MG63 (cell line): Measurements from ENCODE around the gene CRTAC1. TPM values are rescaled to one million over a fixed set of nuclear protein-coding genes. Genes with fewer than 3 reads are reported as not detected.
A peak's percentile ranks its signal among the peaks of the same experiment; 100 is the strongest.

Experiments used
- DNase-seq: peaks from one replicate; pipeline ENCODE4 v3.0.0-alpha.2; 2020
- H3K27me3 ChIP-seq: fragments of 250-450 bp; sonication (Bioruptor Pico); 2 replicates; pipeline ENCODE4 v1.5.1; 2020; ENCODE audit warnings: mild to moderate bottlenecking, moderate library complexity
- H3K36me3 ChIP-seq: fragments of 250-450 bp; sonication (Bioruptor Pico); 2 replicates; pipeline ENCODE4 v1.5.1; 2020; ENCODE audit warnings: mild to moderate bottlenecking, moderate library complexity
- H3K4me3 ChIP-seq: fragments of 250-450 bp; sonication (Bioruptor Pico); 2 replicates; pipeline ENCODE4 v1.5.1; 2020; ENCODE audit warnings: mild to moderate bottlenecking, moderate library complexity
- H3K9me3 ChIP-seq: fragments of 250-450 bp; sonication (Bioruptor Pico); 2 replicates; pipeline ENCODE4 v1.5.1; 2020; ENCODE audit warnings: mild to moderate bottlenecking, moderate library complexity
- total RNA-seq: library from RNA; depleted of rRNA; stranded (reverse); fragments of >200 nt; shearing (Covaris generic); gene quantifications from 2 replicates; pipeline ENCODE4 v1.2.3, GENCODE V29; 2014; ENCODE audit warnings: low replicate concordance

CRTAC1 gene
- total RNA-seq, 1 experiment from 2014 or later: not detected

DNA sequence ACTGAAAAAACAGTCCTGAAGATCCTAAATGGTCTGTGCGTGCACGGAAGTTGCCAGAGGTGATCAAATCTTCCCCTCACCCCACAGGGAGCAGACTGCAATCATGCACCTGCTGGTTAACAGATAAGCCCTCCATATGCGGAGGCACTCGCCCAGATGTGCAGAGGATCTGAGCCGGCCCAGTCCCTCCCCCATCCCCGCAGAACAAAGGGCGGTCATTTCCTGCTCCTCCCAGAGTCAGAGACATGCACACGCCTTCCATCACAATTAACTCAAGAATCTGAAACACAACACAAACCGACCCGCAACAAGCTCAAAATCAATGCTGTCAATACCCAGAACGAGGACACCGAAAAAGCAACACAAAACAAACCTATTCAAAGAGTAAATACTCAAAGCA is 24.2 kb downstream of the CRTAC1 start:
- peaks cover 8% of the 10 kb centered on the region for H3K27me3 ChIP-seq

DNA sequence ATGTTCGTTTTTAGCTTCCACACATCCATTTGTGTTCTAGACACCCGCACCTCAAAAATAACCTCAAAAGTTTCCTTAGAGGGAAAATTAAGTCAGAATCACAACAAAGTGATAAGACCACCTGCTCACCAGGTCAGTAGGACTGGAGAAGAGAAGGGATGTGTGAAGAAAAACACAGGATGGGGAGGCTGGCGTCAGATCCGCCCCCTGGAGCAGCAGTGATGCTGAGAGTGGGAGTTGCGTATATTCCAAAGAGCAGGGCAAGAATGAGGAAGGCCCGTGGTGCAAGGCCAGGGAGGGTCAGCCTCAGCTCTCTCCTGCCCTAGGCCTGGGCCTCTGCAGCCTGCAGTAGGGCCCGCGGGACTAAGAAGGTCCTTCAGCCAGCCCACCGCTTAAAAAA is 28.7 kb downstream of the CRTAC1 start:
- Histone ChIP-seq H3K9me3 (no peaks in the 10 kb centered on the region), H3K27me3 (peaks cover 3% of the 10 kb centered on the region), H3K36me3 (no peaks in the 10 kb centered on the region)

More for the DNA sequence above, 24.2 kb downstream of the CRTAC1 start:
- Histone ChIP-seq H3K4me3 (no peak overlapping the region), H3K36me3 (no peaks in the 10 kb centered on the region), H3K9me3 (no peaks in the 10 kb centered on the region)
- no peak for DNase-seq

DNA sequence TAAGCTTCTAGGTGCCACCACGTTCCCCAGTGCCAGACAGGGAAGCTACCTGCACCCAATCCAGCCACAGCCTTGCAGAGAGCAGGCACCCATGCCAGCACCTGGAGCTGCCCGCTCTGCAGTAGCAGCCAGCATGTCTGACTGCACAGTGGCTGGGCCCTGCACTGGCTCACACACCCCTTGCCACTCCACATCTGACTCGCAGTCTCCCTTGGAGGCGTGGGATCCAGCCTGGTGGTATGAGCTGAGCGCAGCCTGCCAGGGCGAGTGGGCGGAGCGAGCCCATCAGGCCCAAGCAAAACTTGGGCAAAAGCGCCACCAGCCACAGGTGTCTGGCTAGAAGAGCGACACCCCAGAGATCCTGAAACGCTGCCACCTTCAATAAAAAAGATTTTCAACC is 30.1 kb downstream of the CRTAC1 start:
- no peak for DNase-seq
- Histone ChIP-seq H3K27me3 (no peaks in the 10 kb centered on the region), H3K4me3 (no peak overlapping the region), H3K36me3 (no peaks in the 10 kb centered on the region), H3K9me3 (no peaks in the 10 kb centered on the region)

More for the DNA sequence above, 28.7 kb downstream of the CRTAC1 start:
- DNase-seq: no peak
- H3K4me3 ChIP-seq: no peak overlapping the region

DNA sequence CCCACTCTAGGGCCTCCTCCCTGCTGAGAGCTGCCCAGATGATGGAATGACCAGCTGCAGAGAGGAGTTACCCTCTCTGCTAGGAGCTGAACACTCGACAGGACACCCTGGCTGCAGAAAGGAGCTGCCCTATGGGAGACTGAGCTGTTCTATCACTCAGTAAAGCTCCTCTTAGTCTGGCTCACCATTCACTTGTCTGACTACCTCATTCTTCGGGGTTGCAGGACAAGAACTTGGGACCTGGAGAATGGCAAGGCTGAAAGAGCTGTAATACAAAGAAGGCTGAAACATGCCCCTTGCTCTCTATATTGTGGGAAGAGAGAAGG is 30.5 kb downstream of the CRTAC1 start:
- no peaks in the 10 kb centered on the region for H3K36me3 ChIP-seq
- DNase-seq: no peak
- H3K9me3 ChIP-seq: no peaks in the 10 kb centered on the region
- no peak overlapping the region for H3K4me3 ChIP-seq
- no peaks in the 10 kb centered on the region for H3K27me3 ChIP-seq

- Histone ChIP-seq H3K9me3 (no peaks in the 10 kb centered on the region), H3K27me3 (no peaks in the 10 kb centered on the region), H3K4me3 (no peak overlapping the region), H3K36me3 (no peaks in the 10 kb centered on the region)
- no peak for DNase-seq
Measured at GRCh38 chr10:97999066-97999922, 31.1 kb downstream of the CRTAC1 start.

GRCh38 chr10:97991871-97992270 is 38.5 kb downstream of the CRTAC1 start:
- Histone ChIP-seq H3K36me3 (no peaks in the 10 kb centered on the region), H3K4me3 (no peak overlapping the region), H3K9me3 (no peaks in the 10 kb centered on the region), H3K27me3 (no peaks in the 10 kb centered on the region)
- DNase-seq: peak; percentile 5

DNA sequence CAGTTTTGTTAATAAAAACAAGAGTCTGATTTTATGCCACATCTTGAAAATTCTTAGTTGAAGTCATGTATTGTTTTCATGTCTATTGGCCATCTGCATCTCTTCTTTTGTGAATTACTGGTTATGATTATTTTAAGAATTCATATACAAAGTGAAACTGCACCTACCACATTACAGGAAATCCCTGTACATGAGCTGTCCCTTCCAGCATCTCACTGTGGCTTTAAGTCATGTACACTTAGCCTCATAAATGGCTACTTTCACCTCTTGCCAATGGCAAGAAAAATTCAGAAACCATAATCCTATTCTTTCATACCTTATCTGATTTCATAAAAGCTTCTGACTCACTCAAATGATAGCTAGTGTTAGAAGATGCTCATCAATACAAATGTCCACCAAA is 48.6 kb downstream of the CRTAC1 start:
- H3K4me3 ChIP-seq: no peak overlapping the region
- H3K27me3 ChIP-seq: peaks cover 28% of the 10 kb centered on the region
- H3K36me3 ChIP-seq: no peaks in the 10 kb centered on the region
- DNase-seq: no peak
- H3K9me3 ChIP-seq: no peaks in the 10 kb centered on the region

GRCh38 chr10:97977673-97978072 is 52.7 kb downstream of the CRTAC1 start:
- Histone ChIP-seq H3K27me3 (peaks cover 35% of the 10 kb centered on the region), H3K9me3 (no peaks in the 10 kb centered on the region), H3K4me3 (no peak overlapping the region), H3K36me3 (no peaks in the 10 kb centered on the region)
- DNase-seq: no peak

DNA sequence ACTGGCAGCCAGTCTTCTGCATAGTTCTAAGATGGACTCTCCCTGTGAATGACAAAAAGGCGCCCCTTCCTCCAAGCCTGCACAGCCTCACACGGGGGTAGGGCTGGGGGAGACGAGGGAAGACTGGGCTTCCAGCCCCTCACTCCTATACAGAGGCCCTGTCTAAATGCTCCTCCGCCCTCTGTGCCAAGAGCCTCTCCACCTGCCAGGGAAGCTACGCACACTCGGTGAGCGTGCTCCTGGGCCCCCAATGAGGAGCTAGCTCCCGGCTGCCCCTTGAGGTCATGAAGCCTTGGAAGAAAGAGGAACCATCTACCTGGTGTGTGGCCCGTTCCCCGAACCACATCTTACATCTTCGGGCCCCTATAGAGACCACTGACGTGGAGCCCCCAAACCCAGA is 54.8 kb downstream of the CRTAC1 start:
- Histone ChIP-seq H3K27me3 (peaks cover 32% of the 10 kb centered on the region), H3K4me3 (no peak overlapping the region), H3K9me3 (no peaks in the 10 kb centered on the region), H3K36me3 (no peaks in the 10 kb centered on the region)
- no peak for DNase-seq

DNA sequence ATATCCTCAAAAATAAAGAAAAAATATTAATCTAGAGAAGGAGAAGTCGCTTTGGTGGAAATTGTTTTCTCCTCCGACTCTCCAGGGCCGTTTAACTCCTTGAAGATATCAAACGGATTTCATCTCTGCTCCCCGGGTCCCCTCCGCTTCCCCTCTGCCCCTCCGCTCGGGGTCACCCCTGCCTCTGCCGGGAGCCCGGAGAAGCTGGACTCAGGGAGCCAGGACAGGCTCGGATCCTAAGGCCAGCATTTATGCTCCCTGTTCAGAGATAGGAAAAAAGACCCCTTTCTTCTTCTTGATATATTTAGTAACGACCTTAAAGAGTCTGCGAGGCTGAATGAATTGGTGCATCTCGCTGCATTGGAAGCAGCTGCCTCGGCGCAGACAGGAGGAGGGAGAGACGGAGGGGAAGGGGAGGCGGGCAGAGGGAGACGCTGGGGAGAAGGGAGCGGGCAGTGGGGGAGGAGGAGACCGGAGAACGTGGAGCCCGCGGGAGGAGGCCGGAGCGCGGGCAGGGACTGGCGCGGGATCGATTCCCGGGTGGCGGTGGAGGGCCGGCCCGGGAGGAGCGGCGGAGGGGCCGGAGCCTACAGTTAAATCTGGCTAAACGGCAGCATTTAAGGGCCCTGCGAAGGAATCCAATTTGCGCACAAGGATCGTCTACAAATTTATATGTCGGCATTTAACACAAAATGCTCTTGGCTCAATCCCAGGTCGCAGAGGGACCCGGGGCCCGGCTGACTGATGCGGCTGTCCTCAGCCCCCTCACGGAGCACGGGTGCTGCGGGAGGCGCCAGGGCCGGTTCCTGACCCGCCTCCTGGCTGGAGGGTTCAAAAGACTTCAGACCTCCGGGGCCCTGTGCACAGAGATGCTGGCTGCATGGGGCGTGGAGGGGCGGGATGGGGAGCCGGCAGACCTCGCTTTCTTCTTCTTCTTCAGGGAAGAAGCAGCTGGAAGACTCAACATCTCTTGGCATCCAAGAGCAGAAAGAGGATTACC is 55.6 kb downstream of the CRTAC1 start:
- Histone ChIP-seq H3K4me3 (no peak overlapping the region), H3K36me3 (no peaks in the 10 kb centered on the region), H3K27me3 (peaks cover 28% of the 10 kb centered on the region), H3K9me3 (no peaks in the 10 kb centered on the region)
- DNase-seq: no peak

GRCh38 chr10:97974100-97974499 is 56.3 kb downstream of the CRTAC1 start:
- no peaks in the 10 kb centered on the region for H3K9me3 ChIP-seq
- H3K4me3 ChIP-seq: no peak overlapping the region
- H3K27me3 ChIP-seq: peaks cover 31% of the 10 kb centered on the region
- no peak for DNase-seq
- H3K36me3 ChIP-seq: no peaks in the 10 kb centered on the region

DNA sequence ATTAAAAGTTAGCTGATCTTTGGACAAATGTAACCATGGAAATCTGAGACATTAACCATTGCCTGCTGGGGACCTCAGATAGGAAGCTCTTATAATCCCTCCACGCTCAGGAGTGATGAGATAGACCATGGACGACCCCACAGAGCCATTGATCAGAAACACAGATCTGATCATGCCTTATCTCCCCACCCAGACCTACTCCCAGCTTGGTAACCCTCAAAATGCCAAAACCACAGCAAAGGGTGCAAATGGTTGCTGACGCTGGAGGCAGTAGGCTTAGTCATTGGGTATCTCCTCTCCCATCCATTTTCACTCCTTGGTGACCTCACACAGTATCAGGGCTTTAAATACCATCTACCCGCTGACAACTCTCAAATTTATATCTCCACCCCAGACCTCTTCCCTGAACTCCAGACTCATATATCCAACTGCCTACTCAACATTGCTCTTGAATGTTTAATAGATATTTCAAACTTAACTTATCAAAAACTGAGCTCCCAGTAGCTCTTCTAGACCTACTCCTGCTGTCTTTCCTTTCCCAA is 60.8 kb downstream of the CRTAC1 start:
- Histone ChIP-seq H3K9me3 (no peaks in the 10 kb centered on the region), H3K36me3 (no peaks in the 10 kb centered on the region), H3K27me3 (peaks cover 32% of the 10 kb centered on the region), H3K4me3 (no peak overlapping the region)
- no peak for DNase-seq

DNA sequence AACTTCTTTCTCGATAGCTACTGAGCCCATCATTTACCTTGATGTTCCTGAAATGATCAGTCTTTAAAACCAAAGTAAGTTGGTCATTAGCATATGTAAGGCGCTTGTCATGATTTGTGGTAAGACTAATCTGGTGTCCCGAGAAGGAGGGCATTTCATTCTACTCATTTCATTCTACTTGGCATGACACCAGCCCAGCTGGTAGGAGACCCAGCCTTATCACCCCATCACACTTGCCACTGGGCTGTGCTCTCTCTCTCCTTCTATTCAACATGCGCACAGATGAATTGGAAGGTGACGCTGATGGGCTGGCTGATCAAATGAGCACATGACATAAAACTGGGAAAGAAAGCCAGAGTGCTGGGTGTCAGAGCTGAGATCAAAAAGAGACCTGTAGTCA is 65.7 kb downstream of the CRTAC1 start:
- DNase-seq: no peak
- no peaks in the 10 kb centered on the region for H3K36me3 ChIP-seq
- H3K9me3 ChIP-seq: no peaks in the 10 kb centered on the region
- H3K4me3 ChIP-seq: no peak overlapping the region
- H3K27me3 ChIP-seq: peaks cover 32% of the 10 kb centered on the region

DNA sequence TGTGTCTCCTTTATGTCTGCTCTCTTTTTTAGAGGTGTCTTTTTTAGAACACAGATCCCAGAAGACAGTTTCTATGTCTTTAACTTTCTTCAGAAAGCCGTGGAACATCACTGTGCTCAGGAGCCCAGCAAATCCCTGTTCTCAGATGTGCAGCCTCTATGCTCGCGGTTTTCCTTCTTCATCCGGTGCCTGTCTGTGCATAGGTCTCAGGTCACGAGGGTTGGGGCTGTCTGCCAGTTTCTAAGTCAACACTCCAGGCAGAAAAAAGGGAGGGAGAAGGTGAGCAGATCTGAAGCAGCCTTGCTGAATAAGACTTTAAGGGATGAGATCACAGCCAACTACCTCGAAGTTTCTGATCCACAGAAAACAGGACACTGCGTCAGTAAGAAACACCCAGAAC is 68.5 kb downstream of the CRTAC1 start:
- DNase-seq: no peak
- no peak overlapping the region for H3K4me3 ChIP-seq
- peaks cover 24% of the 10 kb centered on the region for H3K27me3 ChIP-seq
- no peaks in the 10 kb centered on the region for H3K9me3 ChIP-seq
- H3K36me3 ChIP-seq: no peaks in the 10 kb centered on the region

GRCh38 chr10:97960269-97961056 is 70.0 kb downstream of the CRTAC1 start:
- DNase-seq: no peak
- H3K36me3 ChIP-seq: no peaks in the 10 kb centered on the region

DNA sequence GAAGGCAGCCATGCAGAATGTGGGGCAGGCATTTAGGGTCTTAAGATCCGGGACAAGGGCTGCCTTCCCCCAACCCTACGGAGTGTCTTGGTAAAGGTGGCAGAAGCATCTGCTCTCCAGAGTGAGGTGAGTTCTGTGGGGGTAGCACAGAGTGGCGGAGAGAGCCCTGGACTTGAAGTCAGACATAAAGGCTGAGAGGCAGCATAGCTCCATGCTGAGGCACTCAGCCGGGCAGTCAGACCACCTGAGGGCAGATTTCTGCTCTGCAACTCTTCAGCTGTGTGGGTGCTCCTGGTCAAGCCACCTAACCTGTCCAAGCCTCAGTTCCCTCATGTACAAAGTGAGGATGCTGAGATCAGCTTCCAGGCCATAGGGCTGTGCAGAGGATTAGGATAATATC is 81.0 kb downstream of the CRTAC1 start:
- H3K27me3 ChIP-seq: 0 out of 2 replicates have a peak, but pooled peaks cover 1% of the 10 kb centered on the region
- no peak overlapping the region for H3K4me3 ChIP-seq
- no peaks in the 10 kb centered on the region for H3K36me3 ChIP-seq
- DNase-seq: no peak
- H3K9me3 ChIP-seq: no peaks in the 10 kb centered on the region

More at GRCh38 chr10:97960269-97961056, 70.0 kb downstream of the CRTAC1 start:
- Histone ChIP-seq H3K4me3 (no peak overlapping the region), H3K9me3 (no peaks in the 10 kb centered on the region), H3K27me3 (peaks cover 16% of the 10 kb centered on the region)
